Neural progenitor cell (in vitro differentiated cells): ENCODE measurements around the gene CADM1. TPM values are rescaled to one million over a fixed set of nuclear protein-coding genes. Genes with fewer than 3 reads are reported as not detected.

Experiments
- DNase-seq: peaks from one replicate; pipeline ENCODE4 v3.0.0-alpha.2; 2016; ENCODE audit warnings: low spot score
- H2AFZ ChIP-seq: fragments of 200-600 bp; sonication (generic); replicated peaks from 2 replicates; pipeline ENCODE4 v1.6.1; 2016; ENCODE audit warnings: antibody characterized with exemption
- H3F3A ChIP-seq: fragments of 200-600 bp; sonication (generic); 2 replicates; pipeline ENCODE4 v1.6.1; 2016; ENCODE audit warnings: antibody characterized with exemption, low read depth
- H3K27ac ChIP-seq: fragments of 200-600 bp; sonication (generic); 2 replicates; pipeline ENCODE4 v1.5.1; 2016; ENCODE audit warnings: mild to moderate bottlenecking
- H3K27me3 ChIP-seq: fragments of 200-600 bp; sonication (generic); 2 replicates; pipeline ENCODE4 v1.6.1; 2016; ENCODE audit warnings: mild to moderate bottlenecking, moderate library complexity
- H3K36me3 ChIP-seq: fragments of 200-600 bp; sonication (generic); 2 replicates; pipeline ENCODE4 v1.5.1; 2016
- H3K4me1 ChIP-seq: fragments of 200-600 bp; sonication (generic); 2 replicates; pipeline ENCODE4 v1.6.1; 2016; ENCODE audit warnings: mixed run types
- H3K4me2 ChIP-seq: fragments of 200-600 bp; sonication (generic); 2 replicates; pipeline ENCODE4 v1.6.1; 2016
- H3K4me3 ChIP-seq: fragments of 200-600 bp; sonication (generic); 2 replicates; pipeline ENCODE4 v1.5.1; 2016
- H3K79me2 ChIP-seq: fragments of 200-600 bp; sonication (generic); 2 replicates; pipeline ENCODE4 v1.6.1; 2016; ENCODE audit warnings: low read depth
- H3K9ac ChIP-seq: fragments of 200-600 bp; sonication (generic); 2 replicates; pipeline ENCODE4 v1.6.1; 2016
- H3K9me3 ChIP-seq: fragments of 200-600 bp; sonication (generic); 2 replicates; pipeline ENCODE4 v1.5.1; 2016; ENCODE audit warnings: low read depth
- H4K20me1 ChIP-seq: fragments of 200-600 bp; sonication (generic); 2 replicates; pipeline ENCODE4 v1.6.1; 2016; ENCODE audit warnings: low read depth
- H3K27ac Mint-ChIP-seq: 3 replicates; pipeline ENCODE4 v1.8.0; 2021; ENCODE audit warnings: mixed read lengths
- H3K27me3 Mint-ChIP-seq: 2 replicates; pipeline ENCODE4 v1.8.0; 2022; ENCODE audit warnings: low read depth, mild to moderate bottlenecking, inconsistent platforms, moderate library complexity, mixed read lengths; ENCODE audit not compliant: insufficient read depth
- H3K36me3 Mint-ChIP-seq: 3 replicates; pipeline ENCODE4 v1.8.0; 2021; ENCODE audit warnings: mixed read lengths
- H3K4me1 Mint-ChIP-seq: 3 replicates; pipeline ENCODE4 v1.8.0; 2021; ENCODE audit warnings: mixed read lengths
- H3K4me3 Mint-ChIP-seq: 3 replicates; pipeline ENCODE4 v1.8.0; 2021; ENCODE audit warnings: mild to moderate bottlenecking, moderate library complexity, mixed read lengths
- H3K9me3 Mint-ChIP-seq: 3 replicates; pipeline ENCODE4 v1.8.0; 2020; ENCODE audit warnings: mixed read lengths
- CTCF ChIP-seq: fragments of 200-600 bp; sonication (generic); IDR thresholded peaks from 2 replicates; pipeline ENCODE4 v1.5.1; 2017; ENCODE audit warnings: antibody characterized with exemption, mild to moderate bottlenecking
- EZH2 ChIP-seq: fragments of 200-600 bp; sonication (generic); IDR thresholded peaks from 2 replicates; pipeline ENCODE4 v1.6.1; 2017; ENCODE audit warnings: antibody characterized with exemption, mild to moderate bottlenecking, moderate library complexity
- EZH2phosphoT487 ChIP-seq: fragments of 200-600 bp; sonication (generic); IDR thresholded peaks from 2 replicates; pipeline ENCODE4 v1.6.1; 2017; ENCODE audit warnings: antibody characterized with exemption
- total RNA-seq: library from RNA; depleted of rRNA; stranded (reverse); fragments of >200 nt; gene quantifications from 2 replicates; pipeline ENCODE4 v1.2.3, GENCODE V29; 2015; ENCODE audit warnings: low replicate concordance

The CADM1 gene
- total RNA-seq, 1 donor from 2014 or later: 123 TPM

DNA sequence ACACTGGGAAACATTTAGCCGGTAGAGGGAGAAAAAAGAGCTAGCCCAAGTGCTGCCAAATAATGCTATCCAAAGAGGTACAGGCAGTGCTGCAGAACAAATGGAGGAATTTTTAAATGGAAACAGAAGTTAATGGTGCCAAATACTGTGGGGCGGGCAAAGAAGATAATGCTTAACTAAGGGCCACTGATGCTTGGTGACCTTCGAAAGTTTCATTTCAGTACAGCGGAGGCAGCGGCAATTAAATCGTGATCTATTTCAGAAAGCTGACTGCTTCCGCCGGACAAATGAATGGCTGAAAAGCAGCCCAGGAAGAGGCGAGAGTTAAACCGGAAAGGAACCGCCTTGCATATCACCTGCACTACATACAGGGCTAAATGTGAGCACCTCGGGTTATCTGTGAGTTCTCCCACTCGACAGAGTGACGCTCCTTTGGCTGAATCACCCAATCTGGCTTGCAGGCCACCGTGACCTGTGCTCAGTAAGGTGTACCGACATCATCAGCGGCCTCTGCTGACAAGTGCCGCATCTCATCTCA lies 42.1 kb downstream of the CADM1 start:
- H3K27ac Mint-ChIP-seq: no peak overlapping the region

GRCh38 chr11:115460512-115460911 lies 43.7 kb downstream of the CADM1 start:
- TF ChIP-seq EZH2phosphoT487 (no peak), CTCF (no peak), EZH2 (no peak)
- Histone ChIP-seq H3K9ac (no peak overlapping the region), H3K27ac (no peak overlapping the region), H3F3A (peaks cover 4% of the 10 kb centered on the region), H3K4me1 (peaks cover 22% of the 10 kb centered on the region), H2AFZ (no peak overlapping the region), H3K4me3 (no peak overlapping the region), H4K20me1 (peaks cover 43% of the 10 kb centered on the region), H3K9me3 (no peaks in the 10 kb centered on the region), H3K79me2 (peaks cover 60% of the 10 kb centered on the region), H3K27me3 (no peaks in the 10 kb centered on the region), H3K4me2 (no peak overlapping the region), H3K36me3 (no peaks in the 10 kb centered on the region)
- Mint-ChIP-seq H3K4me3 (no peak overlapping the region), H3K27me3 (peaks cover 4% of the 10 kb centered on the region), H3K9me3 (no peaks in the 10 kb centered on the region), H3K27ac (no peak overlapping the region), H3K36me3 (no peaks in the 10 kb centered on the region), H3K4me1 (peaks cover 19% of the 10 kb centered on the region)
- DNase-seq: no peak

More for the DNA sequence above, 42.1 kb downstream of the CADM1 start:
- Mint-ChIP-seq H3K27me3 (peaks cover 5% of the 10 kb centered on the region), H3K36me3 (no peaks in the 10 kb centered on the region), H3K4me1 (peaks cover 15% of the 10 kb centered on the region), H3K4me3 (no peak overlapping the region), H3K9me3 (no peaks in the 10 kb centered on the region)
- Histone ChIP-seq H3K4me2 (no peak overlapping the region), H3K27ac (no peak overlapping the region), H3F3A (peaks cover 4% of the 10 kb centered on the region), H3K4me3 (no peak overlapping the region), H4K20me1 (peaks cover 49% of the 10 kb centered on the region), H2AFZ (no peak overlapping the region), H3K36me3 (no peaks in the 10 kb centered on the region), H3K27me3 (no peaks in the 10 kb centered on the region), H3K79me2 (peaks cover 60% of the 10 kb centered on the region), H3K9ac (no peak overlapping the region), H3K4me1 (peaks cover 15% of the 10 kb centered on the region), H3K9me3 (no peaks in the 10 kb centered on the region)
- no peak for TF ChIP-seq EZH2
- no peak for TF ChIP-seq CTCF
- TF ChIP-seq EZH2phosphoT487: no peak
- no peak for DNase-seq

DNA sequence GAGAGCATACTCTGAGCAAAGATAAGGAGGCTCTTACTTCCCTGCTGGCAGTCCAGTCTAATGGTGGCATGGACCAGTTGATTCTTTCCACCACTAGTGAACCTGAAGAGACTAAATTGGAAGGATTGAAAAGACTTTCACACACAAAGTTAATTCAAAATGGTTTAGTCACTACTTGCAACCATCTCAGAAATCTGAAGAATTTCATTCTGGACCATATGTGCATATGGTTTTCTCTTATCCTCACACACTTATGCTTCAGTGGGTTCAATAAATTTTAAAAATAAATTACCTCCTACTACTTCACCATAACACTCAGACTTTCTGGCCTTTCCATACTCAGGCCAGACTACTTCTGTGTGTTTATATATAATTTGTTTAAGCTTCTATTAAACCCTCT lies 44.7 kb downstream of the CADM1 start:
- H3K9ac ChIP-seq: no peak overlapping the region
- no peaks in the 10 kb centered on the region for H3K36me3 Mint-ChIP-seq
- no peak overlapping the region for H2AFZ ChIP-seq
- H3K27ac Mint-ChIP-seq: no peak overlapping the region
- H3K79me2 ChIP-seq: peaks cover 60% of the 10 kb centered on the region
- H3K4me3 ChIP-seq: no peak overlapping the region
- H3K4me1 ChIP-seq: peaks cover 24% of the 10 kb centered on the region
- no peak for TF ChIP-seq EZH2phosphoT487
- no peak for TF ChIP-seq CTCF
- no peak for TF ChIP-seq EZH2
- DNase-seq: no peak
- H3K4me3 Mint-ChIP-seq: no peak overlapping the region
- H4K20me1 ChIP-seq: peaks cover 41% of the 10 kb centered on the region
- no peak overlapping the region for H3K4me2 ChIP-seq
- H3K27me3 ChIP-seq: no peaks in the 10 kb centered on the region
- peaks cover 4% of the 10 kb centered on the region for H3K27me3 Mint-ChIP-seq
- no peaks in the 10 kb centered on the region for H3K9me3 ChIP-seq
- H3F3A ChIP-seq: peaks cover 4% of the 10 kb centered on the region
- no peak overlapping the region for H3K27ac ChIP-seq
- H3K36me3 ChIP-seq: no peaks in the 10 kb centered on the region
- H3K4me1 Mint-ChIP-seq: peaks cover 19% of the 10 kb centered on the region
- H3K9me3 Mint-ChIP-seq: no peaks in the 10 kb centered on the region
